Thyroid gland (tissue), 4 donors: ENCODE measurements around the gene DNAH9. TPM values are rescaled to one million over a fixed set of nuclear protein-coding genes. Genes with fewer than 3 reads are reported as not detected.
A peak's percentile ranks its signal among the peaks of the same experiment; 100 is the strongest.

ENCODE experiments used
- DNase-seq, 2 donors: peaks; one replicate each; pipeline ENCODE4 v3.0.0-alpha.2; 2019
- H3K27ac ChIP-seq, 3 donors: fragments of 200-600 bp; sonication (generic); 1 replicate in 2 of 3; 2 replicates in 1 of 3; pipeline ENCODE4 v1.5.1; 2016 to 2019; ENCODE audit warnings: mild to moderate bottlenecking in 1 of 3, moderate library complexity in 1 of 3
- H3K27me3 ChIP-seq: fragments of 200-600 bp; sonication (generic); one replicate; pipeline ENCODE4 v1.5.1; 2019
- H3K36me3 ChIP-seq, 2 donors: fragments of 200-600 bp; sonication (generic); one replicate each; pipeline ENCODE4 v1.5.1; 2016 to 2019
- H3K4me1 ChIP-seq, 2 donors: fragments of 200-600 bp; sonication (generic); one replicate each; pipeline ENCODE4 v1.5.1; 2017 to 2019
- H3K4me3 ChIP-seq, 3 donors: fragments of 200-600 bp; sonication (generic); replicated peaks in 1 of 3; 1 replicate in 2 of 3; 2 replicates in 1 of 3; pipeline ENCODE4 v1.5.1; 2016; ENCODE audit warnings: mild to moderate bottlenecking in 1 of 3
- H3K9me3 ChIP-seq: fragments of 200-600 bp; sonication (generic); one replicate; pipeline ENCODE4 v1.5.1; 2017
- CTCF ChIP-seq, 6 experiments: fragments of 200-600 bp in 3 of 6; fragments of 450-650 bp in 3 of 6; sonication (generic) in 3 of 6; IDR thresholded peaks; one replicate each; pipeline ENCODE4 v1.5.1; 2016 to 2019; ENCODE audit warnings: antibody characterized with exemption in 6 of 6, mild to moderate bottlenecking in 2 of 6, inconsistent platforms in 1 of 6, moderate library complexity in 1 of 6
- POLR2A ChIP-seq, 2 donors: fragments of 450-650 bp; IDR thresholded peaks; one replicate each; pipeline ENCODE4 v1.6.1; 2017; ENCODE audit warnings: antibody characterized with exemption in 2 of 2, mild to moderate bottlenecking in 2 of 2, moderate library complexity in 1 of 2
- WGBS, 2 donors: methylation state at CpG; one replicate each; pipeline ENCODE4 v1.1.5; 2017; 5-methylcytosine and 5-hydroxymethylcytosine counted together
- intact Hi-C: fragments of 100-400 bp; cut with DNase I; formaldehyde crosslinking; loops from one replicate; pipeline ENCODE4 v1.15.1; 2023
- total RNA-seq, 4 donors: library from RNA; depleted of rRNA; stranded (reverse); fragments of >200 nt; gene quantifications; one replicate each; pipeline ENCODE4 v1.2.3, GENCODE V29; 2016

The DNAH9 gene
- total RNA-seq, 4 donors from 2014 or later, result under 0.01 to 4.3 (median 2.3) TPM

DNA sequence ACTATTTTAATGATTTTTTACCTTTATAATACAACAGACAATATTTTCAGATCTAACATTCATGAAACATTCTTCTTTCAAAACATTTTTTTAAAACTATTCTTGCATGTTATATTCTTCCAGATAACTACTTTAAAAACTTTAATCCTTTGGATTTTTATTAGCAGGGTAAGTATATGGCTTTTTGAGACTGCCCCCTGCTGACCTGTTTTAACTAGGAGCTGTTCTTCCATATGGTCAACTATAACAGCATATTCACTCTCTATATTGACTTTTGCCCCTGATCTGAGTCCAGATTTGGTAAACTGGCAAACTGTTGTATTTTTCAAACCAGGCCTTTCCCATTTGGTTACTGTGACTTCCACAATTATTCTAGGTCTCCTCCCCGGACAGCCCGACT lies 382.5 kb downstream of the DNAH9 start:
- intact Hi-C loops, result no loop called here
- peaks cover 16 to 18% of the 10 kb centered on the region in 2 donors for H3K36me3 ChIP-seq
- H3K27me3 ChIP-seq, result no peaks in the 10 kb centered on the region

DNA sequence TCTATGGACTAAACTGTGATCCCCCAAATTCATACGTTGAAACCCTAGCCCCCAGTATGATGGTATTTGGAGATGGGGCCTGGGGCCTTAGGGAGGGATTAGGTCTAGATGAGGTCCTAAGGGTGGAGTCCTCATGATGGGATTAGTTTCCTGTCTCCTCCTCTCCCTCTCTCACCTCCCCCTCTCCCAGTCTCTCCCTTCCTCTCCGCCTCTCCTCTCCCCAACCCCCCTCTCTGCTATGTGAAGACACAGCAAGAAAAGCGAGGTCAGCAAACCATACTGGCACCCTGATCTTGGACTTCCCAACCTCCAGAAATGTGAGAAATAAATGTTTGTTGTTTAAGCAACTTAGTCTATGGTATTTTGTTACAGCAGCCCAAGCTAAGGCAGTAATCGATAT lies 383.6 kb downstream of the DNAH9 start:
- DNase-seq, result no peak
- WGBS, 2 donors, result 96 to 98% methylated on average over 4 of the region's 4 CpGs
- H3K36me3 ChIP-seq, result peaks cover 16 to 18% of the 10 kb centered on the region in 2 donors
- intact Hi-C loops, result no loop called here
- no peaks in the 10 kb centered on the region for H3K9me3 ChIP-seq
- H3K4me1 ChIP-seq, result no peaks in the 10 kb centered on the region
- H3K27me3 ChIP-seq, result no peaks in the 10 kb centered on the region
- no peak overlapping the region for H3K27ac ChIP-seq
- H3K4me3 ChIP-seq, result no peak overlapping the region
- TF ChIP-seq CTCF (IDR thresholded peaks at IDR 0.05) (no peak), POLR2A (IDR thresholded peaks at IDR 0.05) (no peak)

More for the DNA sequence above, 382.5 kb downstream of the DNAH9 start:
- 72 to 94% methylated on average over 2 of the region's 2 CpGs for WGBS, 2 donors
- no peak for DNase-seq
- no peak for TF ChIP-seq CTCF (IDR thresholded peaks at IDR 0.05)
- no peak for TF ChIP-seq POLR2A (IDR thresholded peaks at IDR 0.05)
- Histone ChIP-seq H3K4me1 (no peaks in the 10 kb centered on the region), H3K9me3 (no peaks in the 10 kb centered on the region), H3K27ac (no peak overlapping the region), H3K4me3 (no peak overlapping the region)

GRCh38 chr17:11986179-11986941 lies 388.1 kb downstream of the DNAH9 start:
- peaks cover 8 to 22% of the 10 kb centered on the region in 2 donors for H3K36me3 ChIP-seq
- H3K27me3 ChIP-seq, result no peaks in the 10 kb centered on the region
- H3K27ac ChIP-seq, result no peak overlapping the region
- H3K4me1 ChIP-seq, result no peaks in the 10 kb centered on the region
- no peaks in the 10 kb centered on the region for H3K9me3 ChIP-seq
- intact Hi-C loops, result no loop called here
- 90 to 94% methylated on average over 4 of the region's 4 CpGs for WGBS, 2 donors
- no peak for TF ChIP-seq CTCF (IDR thresholded peaks at IDR 0.05)
- no peak for TF ChIP-seq POLR2A (IDR thresholded peaks at IDR 0.05)
- DNase-seq, result no peak
- no peak overlapping the region for H3K4me3 ChIP-seq

GRCh38 chr17:11986942-11987329 lies 388.7 kb downstream of the DNAH9 start:
- no peaks in the 10 kb centered on the region for H3K4me1 ChIP-seq
- H3K27ac ChIP-seq, result no peak overlapping the region
- no peak for DNase-seq
- no peaks in the 10 kb centered on the region for H3K27me3 ChIP-seq
- no peak for TF ChIP-seq POLR2A (IDR thresholded peaks at IDR 0.05)
- TF ChIP-seq CTCF (IDR thresholded peaks at IDR 0.05), result peak in 4 of 6 experiments; percentile 24 to 58 (median 55)
- intact Hi-C loops, result no loop called here
- 39 to 57% methylated on average over 5 of the region's 5 CpGs for WGBS, 2 donors
- H3K36me3 ChIP-seq, result peaks cover 8 to 22% of the 10 kb centered on the region in 2 donors
- H3K4me3 ChIP-seq, result no peak overlapping the region
- no peaks in the 10 kb centered on the region for H3K9me3 ChIP-seq

- intact Hi-C loops, result no loop called here
- peaks cover 0 to 13% of the 10 kb centered on the region in 2 donors for H3K36me3 ChIP-seq
- H3K9me3 ChIP-seq, result no peaks in the 10 kb centered on the region
Observed at GRCh38 chr17:11990363-11990983, 392.2 kb downstream of the DNAH9 start.

More at GRCh38 chr17:11990363-11990983, 392.2 kb downstream of the DNAH9 start:
- H3K27me3 ChIP-seq, result no peaks in the 10 kb centered on the region
- WGBS, 2 donors, result 81 to 89% methylated on average over 7 of the region's 7 CpGs
- H3K27ac ChIP-seq, result no peak overlapping the region
- DNase-seq, result no peak
- no peak overlapping the region for H3K4me3 ChIP-seq
- no peak for TF ChIP-seq POLR2A (IDR thresholded peaks at IDR 0.05)
- no peak for TF ChIP-seq CTCF (IDR thresholded peaks at IDR 0.05)
- H3K4me1 ChIP-seq, result no peaks in the 10 kb centered on the region
